ENCODE data around the gene KIAA1328.

Gene KIAA1328

DNA sequence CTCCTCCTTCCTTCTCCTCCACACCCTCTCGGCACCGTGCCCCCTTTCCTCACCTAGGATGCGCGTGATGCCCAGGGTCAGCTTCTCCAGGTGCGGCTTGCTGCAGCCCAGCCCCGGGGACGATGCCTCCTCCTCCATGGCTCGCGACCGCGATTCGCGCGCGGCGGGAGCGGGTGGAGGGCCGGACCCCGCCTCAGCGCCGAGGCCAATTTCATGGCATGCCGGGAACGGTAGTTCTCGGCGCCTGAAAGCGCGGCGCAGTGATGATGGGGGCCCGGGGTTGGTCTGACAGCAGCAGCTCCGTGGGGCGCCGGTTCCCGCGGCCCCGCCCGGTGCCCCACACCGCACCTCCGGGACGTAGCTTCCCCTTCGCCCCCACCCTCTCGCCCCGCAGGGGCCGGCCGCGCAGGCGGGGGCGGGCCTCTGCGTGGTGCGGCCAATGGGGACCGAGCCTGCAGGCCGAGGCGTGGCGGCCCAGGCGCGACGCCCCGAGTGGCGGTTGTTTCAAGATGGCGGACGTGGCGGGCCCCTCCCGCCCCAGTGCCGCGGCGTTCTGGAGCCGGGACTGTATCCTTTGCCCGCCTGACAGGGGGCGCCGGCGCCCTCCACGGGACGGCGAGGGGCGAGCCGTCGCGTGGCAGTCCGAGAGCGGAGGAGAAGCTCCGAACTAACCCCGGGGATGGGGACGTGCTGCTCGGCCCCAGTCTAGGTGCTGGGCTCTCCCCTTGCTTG lies at the start of gene KIAA1328, which contains the start of gene TPGS2:
TSS of gene KIAA1328 (plus strand) at position 498 of the 732 bp plus-strand sequence. CDS start at position 510, 12 bp downstream.
TSS of gene TPGS2 (minus strand) at position 373 of the 732 bp plus-strand sequence. CDS start at position 138, 235 bp downstream.
- Histone ChIP-seq H3K27ac (ENCODE audit: low read length) (peak within 1 kb of the TSS; percentile 41), H3K4me3 (ENCODE audit: low read length) (peak within 1 kb of the TSS; percentile 95), H3K4me1 (ENCODE audit: control insufficient read depth, low read depth, low read length) (no peaks in the 10 kb centered on the region), H3K27me3 (ENCODE audit: control insufficient read depth, insufficient read depth, low read length) (peaks cover 6% of the 10 kb centered on the region), H3K36me3 (ENCODE audit: control insufficient read depth, low read depth, low read length) (no peaks in the 10 kb centered on the region), H3K9ac (ENCODE audit: low read length) (peak within 1 kb of the TSS; percentile 81), H3K9me3 (ENCODE audit: control insufficient read depth, low read depth, low read length) (no peaks in the 10 kb centered on the region)

DNA sequence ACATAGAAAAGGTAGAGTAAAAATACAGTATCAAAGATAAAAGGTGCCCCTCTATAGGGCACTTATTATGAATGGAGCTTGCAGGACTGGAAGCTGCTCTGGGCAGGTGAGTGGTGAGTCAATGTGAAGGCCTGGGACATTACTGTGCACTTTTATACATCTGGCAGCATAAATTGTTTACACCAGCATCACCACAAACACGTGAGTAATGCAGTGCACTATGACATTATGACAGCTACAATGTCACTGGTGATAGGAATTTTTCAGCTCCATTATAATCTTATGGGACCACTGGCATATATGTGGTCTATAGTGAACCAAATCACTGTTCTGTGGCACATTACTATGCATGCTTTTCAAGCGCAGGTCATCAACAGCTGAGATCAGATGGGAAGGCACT lies 48.2 kb upstream of the KIAA1328 start:
- Histone ChIP-seq H3K36me3 (ENCODE audit: control insufficient read depth, low read depth, low read length) (peaks cover 3% of the 10 kb centered on the region), H3K4me1 (ENCODE audit: control insufficient read depth, low read depth, low read length) (no peaks in the 10 kb centered on the region), H3K4me3 (ENCODE audit: low read length) (no peak overlapping the region), H3K27ac (ENCODE audit: low read length) (no peak overlapping the region), H3K9me3 (ENCODE audit: control insufficient read depth, low read depth, low read length) (no peaks in the 10 kb centered on the region), H3K27me3 (ENCODE audit: control insufficient read depth, insufficient read depth, low read length) (no peaks in the 10 kb centered on the region), H3K9ac (ENCODE audit: low read length) (no peak overlapping the region)

DNA sequence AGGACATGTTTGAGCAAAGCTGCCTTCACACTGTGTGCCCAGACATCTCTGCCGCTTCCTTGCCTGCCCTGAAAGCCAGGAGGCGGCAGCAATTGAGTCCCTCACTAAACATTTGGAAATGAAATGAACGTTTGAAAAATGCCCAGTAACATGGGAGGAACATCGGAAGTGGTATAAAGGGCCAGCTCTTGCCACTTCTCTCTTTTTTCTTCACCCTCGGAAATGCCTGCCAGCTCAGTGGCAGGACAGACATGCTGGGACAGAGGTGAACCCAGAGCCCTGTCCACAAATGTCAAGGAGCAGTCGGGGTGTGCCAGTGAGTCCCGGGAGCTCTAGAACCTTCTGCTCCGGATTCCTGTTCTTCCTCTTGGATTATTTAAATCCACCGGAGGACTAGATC lies 46.2 kb upstream of the KIAA1328 start:
- no peaks in the 10 kb centered on the region for H3K9me3 ChIP-seq (ENCODE audit: control insufficient read depth, low read depth, low read length)
- H3K9ac ChIP-seq (ENCODE audit: low read length), result no peak overlapping the region
- no peaks in the 10 kb centered on the region for H3K27me3 ChIP-seq (ENCODE audit: control insufficient read depth, insufficient read depth, low read length)
- no peaks in the 10 kb centered on the region for H3K4me1 ChIP-seq (ENCODE audit: control insufficient read depth, low read depth, low read length)
- H3K4me3 ChIP-seq (ENCODE audit: low read length), result no peak overlapping the region
- H3K27ac ChIP-seq (ENCODE audit: low read length), result no peak overlapping the region
- peaks cover 3% of the 10 kb centered on the region for H3K36me3 ChIP-seq (ENCODE audit: control insufficient read depth, low read depth, low read length)

DNA sequence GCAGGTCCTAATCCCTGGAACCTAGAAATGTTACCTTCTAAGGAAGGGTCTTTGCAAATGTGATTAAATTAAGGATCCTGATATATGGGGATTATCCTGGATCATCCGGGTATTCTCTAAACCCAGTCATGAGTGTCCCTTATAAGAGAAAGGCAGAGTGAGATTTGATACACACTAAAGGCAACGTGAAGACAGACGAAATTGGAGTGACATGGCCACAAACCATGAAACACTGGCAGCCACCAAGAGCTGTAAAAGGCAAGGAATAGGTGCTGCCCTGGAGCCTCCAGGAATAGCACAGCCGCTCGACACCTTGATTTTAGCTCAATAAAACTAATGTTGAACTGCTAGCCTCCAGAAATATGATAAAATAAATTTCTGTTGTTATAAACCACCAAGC lies 45.1 kb upstream of the KIAA1328 start:
- Histone ChIP-seq H3K9ac (ENCODE audit: low read length) (no peak overlapping the region), H3K36me3 (ENCODE audit: control insufficient read depth, low read depth, low read length) (peaks cover 3% of the 10 kb centered on the region)

DNA sequence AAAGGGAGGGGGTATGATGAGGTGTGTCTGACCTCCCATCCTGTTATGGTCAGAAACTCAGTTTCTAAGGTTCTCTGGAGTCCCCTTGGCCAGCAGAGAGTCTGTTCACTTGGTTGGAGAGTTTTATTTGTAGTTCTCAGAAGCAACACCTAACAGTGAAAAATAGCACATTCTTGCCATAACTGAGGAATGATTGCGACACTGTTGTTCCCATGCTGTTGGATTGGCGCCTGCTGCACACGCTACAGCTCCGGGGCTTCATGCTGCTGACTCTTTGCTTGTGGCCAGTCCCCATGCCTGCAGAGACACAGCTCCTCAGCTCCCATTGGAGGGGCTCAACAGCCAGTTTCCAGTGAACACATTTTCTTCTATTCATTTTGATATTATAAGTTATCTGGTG lies 42.2 kb upstream of the KIAA1328 start:
- Histone ChIP-seq H3K9me3 (ENCODE audit: control insufficient read depth, low read depth, low read length) (no peaks in the 10 kb centered on the region), H3K36me3 (ENCODE audit: control insufficient read depth, low read depth, low read length) (peaks cover 4% of the 10 kb centered on the region), H3K4me1 (ENCODE audit: control insufficient read depth, low read depth, low read length) (no peaks in the 10 kb centered on the region), H3K4me3 (ENCODE audit: low read length) (no peak overlapping the region), H3K27ac (ENCODE audit: low read length) (no peak overlapping the region), H3K9ac (ENCODE audit: low read length) (no peak overlapping the region), H3K27me3 (ENCODE audit: control insufficient read depth, insufficient read depth, low read length) (no peaks in the 10 kb centered on the region)

More for the DNA sequence above, 45.1 kb upstream of the KIAA1328 start:
- Histone ChIP-seq H3K4me1 (ENCODE audit: control insufficient read depth, low read depth, low read length) (no peaks in the 10 kb centered on the region), H3K4me3 (ENCODE audit: low read length) (no peak overlapping the region), H3K27me3 (ENCODE audit: control insufficient read depth, insufficient read depth, low read length) (no peaks in the 10 kb centered on the region), H3K27ac (ENCODE audit: low read length) (no peak overlapping the region), H3K9me3 (ENCODE audit: control insufficient read depth, low read depth, low read length) (no peaks in the 10 kb centered on the region)

DNA sequence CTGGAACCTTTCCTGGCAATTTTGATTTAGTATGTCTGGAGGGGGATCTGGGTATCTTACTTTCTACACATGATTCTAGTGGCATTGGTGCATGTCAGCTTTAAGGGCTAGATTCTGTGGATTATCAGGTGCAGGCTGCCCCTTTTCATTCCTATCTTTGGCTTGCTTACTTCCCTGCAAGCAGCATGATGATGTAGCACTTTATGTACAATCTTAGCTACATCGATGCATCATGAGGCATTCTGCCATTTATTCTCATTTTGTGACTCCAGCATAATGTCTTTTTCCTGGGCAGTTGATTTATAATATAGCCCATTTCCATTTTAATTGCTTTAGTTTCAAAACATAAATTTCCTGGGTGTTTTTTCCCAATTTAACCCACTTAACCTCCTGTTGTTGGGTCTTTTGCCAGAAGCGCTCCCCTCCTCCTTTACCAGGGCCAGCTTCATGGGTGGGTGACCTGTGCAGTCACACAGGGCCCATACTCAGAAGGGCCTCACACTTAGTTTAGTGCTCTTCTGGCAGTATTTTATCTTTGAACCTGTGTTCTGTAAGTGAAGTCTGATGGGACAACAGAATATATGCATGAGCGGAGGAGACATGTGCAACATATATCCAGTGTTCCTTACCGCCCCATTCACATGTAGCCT lies 36.2 kb upstream of the KIAA1328 start:
- H3K4me3 ChIP-seq (ENCODE audit: low read length), result no peak overlapping the region
- H3K36me3 ChIP-seq (ENCODE audit: control insufficient read depth, low read depth, low read length), result peaks cover 35% of the 10 kb centered on the region
- H3K4me1 ChIP-seq (ENCODE audit: control insufficient read depth, low read depth, low read length), result no peaks in the 10 kb centered on the region
- no peaks in the 10 kb centered on the region for H3K9me3 ChIP-seq (ENCODE audit: control insufficient read depth, low read depth, low read length)
- no peaks in the 10 kb centered on the region for H3K27me3 ChIP-seq (ENCODE audit: control insufficient read depth, insufficient read depth, low read length)
- H3K9ac ChIP-seq (ENCODE audit: low read length), result no peak overlapping the region
- H3K27ac ChIP-seq (ENCODE audit: low read length), result no peak overlapping the region

DNA sequence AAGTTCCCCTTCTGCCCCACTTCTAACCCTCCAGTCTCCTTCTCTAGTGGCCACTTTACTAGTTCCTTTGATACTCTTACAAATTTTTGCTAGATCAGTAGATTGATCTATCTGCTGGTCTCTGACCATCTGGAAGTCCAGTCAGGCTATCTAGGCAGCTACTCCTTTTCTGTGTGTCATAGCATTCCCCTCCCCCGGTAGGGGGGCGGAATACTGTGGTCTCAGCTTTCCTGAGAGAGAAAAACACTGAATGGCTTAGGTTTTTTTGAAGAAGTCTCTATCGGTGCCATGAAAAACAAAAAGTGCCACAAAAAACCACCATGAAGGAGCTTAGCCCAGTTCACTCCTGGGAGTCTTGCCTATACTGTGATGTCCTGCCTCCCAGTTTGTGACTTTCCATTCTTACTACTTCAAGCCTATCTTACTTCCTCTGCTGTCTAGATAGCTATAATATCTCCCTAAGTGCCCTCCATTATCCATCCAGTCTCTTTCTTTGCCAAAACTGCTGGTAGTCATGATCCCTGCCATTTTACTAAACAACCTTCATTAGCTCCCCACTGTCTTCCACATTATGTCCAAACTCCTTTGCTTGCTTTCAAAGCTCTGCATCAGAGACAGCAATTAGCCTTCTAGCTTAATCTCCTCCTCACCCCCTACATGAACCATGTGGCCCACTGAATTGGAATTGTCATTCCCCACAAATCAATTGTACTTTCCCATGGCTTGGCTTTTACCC lies 30.0 kb upstream of the KIAA1328 start:
- H3K4me1 ChIP-seq (ENCODE audit: control insufficient read depth, low read depth, low read length), result no peaks in the 10 kb centered on the region
- no peaks in the 10 kb centered on the region for H3K27me3 ChIP-seq (ENCODE audit: control insufficient read depth, insufficient read depth, low read length)
- H3K9me3 ChIP-seq (ENCODE audit: control insufficient read depth, low read depth, low read length), result no peaks in the 10 kb centered on the region
- no peak overlapping the region for H3K4me3 ChIP-seq (ENCODE audit: low read length)
- no peak overlapping the region for H3K27ac ChIP-seq (ENCODE audit: low read length)
- no peak overlapping the region for H3K9ac ChIP-seq (ENCODE audit: low read length)
- peaks cover 55% of the 10 kb centered on the region for H3K36me3 ChIP-seq (ENCODE audit: control insufficient read depth, low read depth, low read length)

DNA sequence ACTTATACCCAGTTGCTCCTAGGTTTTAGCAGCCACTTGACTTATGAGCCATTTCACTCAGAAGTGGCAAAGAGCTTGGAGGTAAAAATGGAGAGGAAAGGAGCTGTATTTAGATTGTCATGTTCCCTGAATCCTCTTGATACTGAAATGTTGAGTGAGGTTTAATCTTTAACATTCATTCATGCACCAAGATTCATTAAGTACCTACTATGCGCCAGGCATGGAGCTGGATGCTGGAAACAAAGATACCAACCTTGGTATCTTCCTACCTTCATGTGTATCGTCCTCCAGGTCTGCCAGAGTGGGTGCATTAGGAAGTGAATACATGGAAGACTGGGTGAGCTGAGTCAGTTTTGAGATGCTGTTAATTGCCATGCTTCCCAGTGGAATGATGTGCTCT lies 23.8 kb upstream of the KIAA1328 start:
- Histone ChIP-seq H3K4me1 (ENCODE audit: control insufficient read depth, low read depth, low read length) (no peaks in the 10 kb centered on the region), H3K9ac (ENCODE audit: low read length) (no peak overlapping the region), H3K27me3 (ENCODE audit: control insufficient read depth, insufficient read depth, low read length) (no peaks in the 10 kb centered on the region), H3K27ac (ENCODE audit: low read length) (no peak overlapping the region), H3K9me3 (ENCODE audit: control insufficient read depth, low read depth, low read length) (no peaks in the 10 kb centered on the region), H3K36me3 (ENCODE audit: control insufficient read depth, low read depth, low read length) (peaks cover 56% of the 10 kb centered on the region), H3K4me3 (ENCODE audit: low read length) (no peak overlapping the region)

DNA sequence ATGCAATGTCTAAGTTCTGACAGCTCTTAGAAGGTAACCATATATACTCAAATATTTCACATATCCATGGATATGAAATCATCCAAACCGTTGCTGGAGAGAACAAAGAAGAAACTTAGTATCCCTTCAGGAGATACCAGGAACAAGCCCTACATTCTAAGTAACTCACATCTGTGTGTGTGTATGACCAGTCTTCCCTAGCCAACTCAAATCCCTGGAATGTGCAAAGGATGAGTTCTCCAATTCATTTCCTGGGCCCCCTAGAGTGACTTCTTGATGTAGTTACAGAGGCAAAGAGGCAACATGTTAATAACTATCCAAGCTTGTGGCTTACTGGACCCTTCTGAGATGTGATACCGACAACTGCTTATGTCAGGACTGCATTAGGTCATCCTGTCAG lies 20.2 kb upstream of the KIAA1328 start:
- Histone ChIP-seq H3K36me3 (ENCODE audit: control insufficient read depth, low read depth, low read length) (peaks cover 40% of the 10 kb centered on the region), H3K27ac (ENCODE audit: low read length) (no peak overlapping the region), H3K9me3 (ENCODE audit: control insufficient read depth, low read depth, low read length) (no peaks in the 10 kb centered on the region)

DNA sequence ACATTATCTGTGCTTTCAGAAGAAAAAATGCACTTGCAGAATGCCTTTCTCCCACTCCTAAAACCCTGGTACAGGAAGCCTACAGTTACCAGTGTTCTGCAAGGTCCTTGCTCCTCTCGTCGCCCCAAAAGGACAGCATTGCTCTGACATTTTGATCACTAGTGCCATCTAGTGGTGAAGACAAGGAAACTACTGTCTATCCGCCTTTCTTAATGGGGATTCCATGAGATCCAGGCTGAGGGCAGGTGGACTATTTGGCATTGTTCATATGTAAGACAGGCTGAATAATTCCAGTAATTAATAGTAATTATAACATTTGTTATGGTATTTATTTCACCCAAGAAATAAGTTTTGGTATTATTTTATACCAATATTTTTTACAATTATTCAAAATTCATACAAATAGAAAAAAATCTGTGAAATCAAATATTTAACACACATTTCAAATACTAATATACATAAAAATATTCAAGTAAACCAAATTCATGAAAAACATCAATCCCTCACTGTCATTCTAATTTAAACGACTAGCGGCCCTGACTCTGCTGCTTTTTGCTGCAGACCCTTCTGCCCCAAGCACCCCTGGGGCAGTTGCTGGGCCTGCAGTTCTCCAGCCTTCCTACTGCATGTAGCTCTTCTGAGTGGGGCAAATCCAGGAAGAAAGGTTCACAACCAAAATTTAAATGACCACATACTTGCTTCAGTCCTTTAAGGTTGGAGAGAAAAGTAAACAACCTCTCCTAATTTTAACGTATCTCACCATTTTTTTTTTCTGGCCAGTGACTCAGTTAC lies 19.1 kb upstream of the KIAA1328 start:
- Histone ChIP-seq H3K4me3 (ENCODE audit: low read length) (no peak overlapping the region), H3K27me3 (ENCODE audit: control insufficient read depth, insufficient read depth, low read length) (no peaks in the 10 kb centered on the region), H3K36me3 (ENCODE audit: control insufficient read depth, low read depth, low read length) (peaks cover 34% of the 10 kb centered on the region), H3K9ac (ENCODE audit: low read length) (no peak overlapping the region), H3K9me3 (ENCODE audit: control insufficient read depth, low read depth, low read length) (no peaks in the 10 kb centered on the region), H3K4me1 (ENCODE audit: control insufficient read depth, low read depth, low read length) (no peaks in the 10 kb centered on the region), H3K27ac (ENCODE audit: low read length) (no peak overlapping the region)

More for the DNA sequence above, 20.2 kb upstream of the KIAA1328 start:
- no peak overlapping the region for H3K4me3 ChIP-seq (ENCODE audit: low read length)
- H3K9ac ChIP-seq (ENCODE audit: low read length), result no peak overlapping the region
- no peaks in the 10 kb centered on the region for H3K4me1 ChIP-seq (ENCODE audit: control insufficient read depth, low read depth, low read length)
- no peaks in the 10 kb centered on the region for H3K27me3 ChIP-seq (ENCODE audit: control insufficient read depth, insufficient read depth, low read length)

DNA sequence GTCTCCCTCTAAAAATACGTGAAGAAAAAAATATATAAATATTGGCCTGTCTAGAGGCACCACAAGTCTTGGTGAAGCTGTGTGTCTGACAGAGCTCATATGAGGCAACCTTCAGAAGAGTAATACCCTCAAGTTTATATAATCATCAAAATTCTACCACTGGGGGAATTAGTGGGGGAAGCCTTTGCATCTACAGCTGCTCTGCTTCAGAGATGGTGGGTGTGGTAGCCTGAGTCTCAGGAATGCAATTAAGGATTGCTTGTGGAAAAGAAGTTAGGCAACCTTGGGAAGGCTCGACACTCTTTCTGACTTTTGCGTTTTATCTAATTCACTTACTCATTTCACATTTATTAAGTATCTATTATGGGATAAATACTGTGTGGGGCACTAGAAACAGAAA lies 17.5 kb upstream of the KIAA1328 start:
- Histone ChIP-seq H3K9ac (ENCODE audit: low read length) (no peak overlapping the region), H3K27ac (ENCODE audit: low read length) (no peak overlapping the region), H3K36me3 (ENCODE audit: control insufficient read depth, low read depth, low read length) (peaks cover 22% of the 10 kb centered on the region), H3K4me1 (ENCODE audit: control insufficient read depth, low read depth, low read length) (no peaks in the 10 kb centered on the region), H3K27me3 (ENCODE audit: control insufficient read depth, insufficient read depth, low read length) (no peaks in the 10 kb centered on the region), H3K4me3 (ENCODE audit: low read length) (no peak overlapping the region), H3K9me3 (ENCODE audit: control insufficient read depth, low read depth, low read length) (no peaks in the 10 kb centered on the region)
